ENCODE data around the gene XXYLT1. TPM values are rescaled to one million over a fixed set of nuclear protein-coding genes. Genes with fewer than 3 reads are reported as not detected.
A peak's percentile ranks its signal among the peaks of the same experiment; 100 is the strongest.
"Not testable (repeated sequence)": the region's sequence is repeated elsewhere in the genome, so short reads cannot be mapped to it uniquely, and the experiment has no call there.

The XXYLT1 gene
- total and polyA plus RNA-seq, 2 of the 4 experiments (the other 2 are of a cell fraction) = 14.7 to 18.1 TPM

- BruUV-seq (replicated peaks) = no TSS peak
- no peaks in the 10 kb centered on the region for H4K20me1 ChIP-seq (ENCODE audit: insufficient read depth, low read length)
- H3K18ac ChIP-seq (ENCODE audit: low read depth, low read length) = peak overlapping the region; percentile 84
- H2AK9ac ChIP-seq (replicated peaks; ENCODE audit: low read depth, low read length, poor library complexity) = peak overlapping the region; percentile 92
- H2BK20ac ChIP-seq (ENCODE audit: low read depth, low read length) = peak overlapping the region; percentile 98
- ChIA-PET CTCF (interaction anchor here (1.0 to 1.6 kb wide), 6 partner anchors 13 to 516 kb away, joined by 3 to 8 read pairs (median 4); no protein-coding TSS in a partner anchor), POLR2A (ENCODE audit: unreplicated experiment) (interaction anchor here (0.5 to 1.1 kb wide), 3 partner anchors 32 to 318 kb away, joined by 3 to 5 read pairs (median 3); no protein-coding TSS in a partner anchor)
- peak overlapping the region; percentile 98 for H4K5ac ChIP-seq (ENCODE audit: low read depth, low read length)
- H3K4ac ChIP-seq (ENCODE audit: low read depth, low read length) = peak overlapping the region; percentile 95
- H3K27ac ChIP-seq (ENCODE audit: insufficient read depth, low read length) = peak overlapping the region; percentile 96
- H3K9me1 ChIP-seq (ENCODE audit: insufficient read depth, low read length) = peaks cover 20% of the 10 kb centered on the region; the same call in 1 of the 2 replicates
- peak overlapping the region; percentile 98 for H2BK5ac ChIP-seq (ENCODE audit: low read depth, low read length, poor library complexity, severe bottlenecking)
- H4K8ac ChIP-seq (ENCODE audit: low read depth in 2 of 2, low read length in 2 of 2) = peak overlapping the region; percentile 67 to 97
- TF ChIP-seq POLR2A (IDR thresholded peaks at IDR 0.05; ENCODE audit: low read depth, low read length) (peak; percentile 47; the same call in 1 of the 2 replicates), CHD1 (IDR thresholded peaks at IDR 0.05; ENCODE audit: low read depth, low read length) (no peak)
- no peaks in the 10 kb centered on the region for H3K9me3 ChIP-seq (ENCODE audit: control insufficient read depth, insufficient read depth, low read length)
- peak overlapping the region; percentile 95; the same call in 1 of the 2 replicates for H2AK5ac ChIP-seq (ENCODE audit: low read depth, low read length)
- ATAC-seq (ENCODE audit: low read depth) = peak; percentile 78
- peak overlapping the region; percentile 93 for H2BK120ac ChIP-seq (ENCODE audit: low read depth, low read length)
- no peaks in the 10 kb centered on the region for H3K36me3 ChIP-seq (ENCODE audit: control insufficient read depth, insufficient read depth, low read length)
- H3K23ac ChIP-seq (ENCODE audit: low read depth, low read length) = peak overlapping the region; percentile 78
- WGBS, 2 experiments (ENCODE audit: extremely low coverage in 2 of 2, insufficient read length in 1 of 2) = no CpG with 5 or more reads among the region's 5 CpGs
- H3K4me2 ChIP-seq (ENCODE audit: low read depth, low read length) = peak overlapping the region; percentile 64; the same call in 1 of the 2 replicates
- H2AFZ ChIP-seq (replicated peaks; ENCODE audit: low read length, poor library complexity) = peak overlapping the region; percentile 68
- H3K79me1 ChIP-seq (ENCODE audit: low read depth in 1 of 2, low read length in 2 of 2) = peaks cover 32 to 56% of the 10 kb centered on the region in 2 experiments
- intact Hi-C loops (cut with micrococcal nuclease) (no loop called here), dilution Hi-C loops (cut with HindIII; ENCODE audit: low sequenced_read_pairs, unreplicated experiment) (no loop called here), in situ Hi-C loops (cut with MboI; ENCODE audit: low sequenced_read_pairs) (no loop called here)
- peak overlapping the region; percentile 78 for H3K56ac ChIP-seq (ENCODE audit: extremely low read depth, insufficient read depth, low read length)
- peak overlapping the region; percentile 50 for H3K9ac ChIP-seq (ENCODE audit: low read depth, low read length)
- H3K14ac ChIP-seq (replicated peaks; ENCODE audit: low read depth, low read length) = peak overlapping the region; percentile 99
- H4K91ac ChIP-seq (ENCODE audit: insufficient read depth, low read depth, low read length) = peak overlapping the region; percentile 96
- no peak overlapping the region for H3K4me3 ChIP-seq (ENCODE audit: insufficient read depth, low read depth, low read length)
- H3K27me3 ChIP-seq (ENCODE audit: control insufficient read depth, insufficient read depth, low read length) = no peaks in the 10 kb centered on the region
- H3K4me1 ChIP-seq (ENCODE audit: control insufficient read depth, insufficient read depth, low read length) = peaks cover 19% of the 10 kb centered on the region
- peak; percentile 76 for DNase-seq
- peak overlapping the region; percentile 92; the same call in 2 of the 3 replicates for H2BK15ac ChIP-seq (ENCODE audit: low read depth, low read length)
Observed at GRCh38 chr3:195187609-195188425, 83.1 kb downstream of the XXYLT1 start.

DNA sequence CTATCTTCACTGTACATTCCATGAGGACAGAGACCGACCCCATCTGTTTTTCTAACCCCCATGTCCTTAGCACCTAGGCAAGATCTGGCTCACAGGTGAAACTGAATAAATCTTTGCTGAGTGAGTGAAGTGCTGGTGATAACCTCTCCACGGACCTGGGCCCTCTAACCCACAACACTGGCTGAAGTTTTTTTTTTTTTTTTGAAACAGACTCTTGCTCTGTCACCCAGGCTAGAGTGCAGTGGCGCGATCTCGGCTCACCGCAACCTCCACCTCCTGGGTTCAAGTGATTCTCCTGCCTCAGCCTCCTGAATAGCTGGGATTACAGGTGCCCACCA lies 84.3 kb downstream of the XXYLT1 start:
- peak overlapping the region; percentile 96 for H4K91ac ChIP-seq (ENCODE audit: insufficient read depth, low read depth, low read length)
- H2AK9ac ChIP-seq (replicated peaks; ENCODE audit: low read depth, low read length, poor library complexity) = peak overlapping the region; percentile 70
- in situ Hi-C loops (cut with MboI; ENCODE audit: low sequenced_read_pairs); H2AFZ ChIP-seq (replicated peaks; ENCODE audit: low read length, poor library complexity); CTCF ChIA-PET; H3K9me3 ChIP-seq (ENCODE audit: control insufficient read depth, insufficient read depth, low read length); H3K4me2 ChIP-seq (ENCODE audit: low read depth, low read length); H3K27me3 ChIP-seq (ENCODE audit: control insufficient read depth, insufficient read depth, low read length); DNase-seq; H3K9ac ChIP-seq (ENCODE audit: low read depth, low read length); ATAC-seq (ENCODE audit: low read depth); BruUV-seq (replicated peaks); H3K4me3 ChIP-seq (ENCODE audit: insufficient read depth, low read depth, low read length); dilution Hi-C loops (cut with HindIII; ENCODE audit: low sequenced_read_pairs, unreplicated experiment); H4K20me1 ChIP-seq (ENCODE audit: insufficient read depth, low read length); H3K36me3 ChIP-seq (ENCODE audit: control insufficient read depth, insufficient read depth, low read length); H3K56ac ChIP-seq (ENCODE audit: extremely low read depth, insufficient read depth, low read length); intact Hi-C loops (cut with micrococcal nuclease): not testable (repeated sequence)
- peak overlapping the region; percentile 93 for H2BK120ac ChIP-seq (ENCODE audit: low read depth, low read length)
- peak overlapping the region; percentile 87 for H3K4ac ChIP-seq (ENCODE audit: low read depth, low read length)
- peaks cover 29 to 60% of the 10 kb centered on the region in 2 experiments for H3K79me1 ChIP-seq (ENCODE audit: low read depth in 1 of 2, low read length in 2 of 2)
- peak overlapping the region; percentile 94 for H2BK20ac ChIP-seq (ENCODE audit: low read depth, low read length)
- peak overlapping the region; percentile 98 for H2BK5ac ChIP-seq (ENCODE audit: low read depth, low read length, poor library complexity, severe bottlenecking)
- H3K4me1 ChIP-seq (ENCODE audit: control insufficient read depth, insufficient read depth, low read length) = peaks cover 22% of the 10 kb centered on the region
- peaks cover 24% of the 10 kb centered on the region for H3K9me1 ChIP-seq (ENCODE audit: insufficient read depth, low read length)
- peak overlapping the region; percentile 58; the same call in 1 of the 2 replicates for H3K27ac ChIP-seq (ENCODE audit: insufficient read depth, low read length)
- peak overlapping the region; percentile 77 for H3K14ac ChIP-seq (replicated peaks; ENCODE audit: low read depth, low read length)
- peak overlapping the region; percentile 87 for H2AK5ac ChIP-seq (ENCODE audit: low read depth, low read length)
- peak overlapping the region; percentile 89 for H4K5ac ChIP-seq (ENCODE audit: low read depth, low read length)
- POLR2A ChIA-PET (ENCODE audit: unreplicated experiment) = interaction anchor here (0.6 kb wide), 1 partner anchor 752 kb away, joined by 8 read pairs; no protein-coding TSS in a partner anchor
- H3K18ac ChIP-seq (ENCODE audit: low read depth, low read length) = peak overlapping the region; percentile 94
- H4K8ac ChIP-seq (ENCODE audit: low read depth in 2 of 2, low read length in 2 of 2) = peak overlapping the region; percentile 25 to 56; a peak in 3 of 4 replicates
- WGBS, 2 experiments (ENCODE audit: extremely low coverage in 2 of 2, insufficient read length in 1 of 2) = no CpG with 5 or more reads among the region's 6 CpGs
- peak overlapping the region; percentile 17; the same call in 1 of the 2 replicates for H3K23ac ChIP-seq (ENCODE audit: low read depth, low read length)
- H2BK15ac ChIP-seq (ENCODE audit: low read depth, low read length) = peak overlapping the region; percentile 87; the same call in 2 of the 3 replicates

All from IMR-90 (cell line).